NCI-H1092 (cell line): ENCODE measurements around the gene PROCR.
"Not testable (repeated sequence)": the region's sequence is repeated elsewhere in the genome, so short reads cannot be mapped to it uniquely, and the experiment has no call there.

Experiments
- DNase-seq: peaks from one replicate; lab custom pipeline; 2025; lab: John Stamatoyannopoulos, UW

Gene PROCR

GRCh38 chr20:35193031-35193791, 21.3 kb downstream of the PROCR start:
- not testable (repeated sequence) for DNase-seq

- no peak for DNase-seq
These were observed 24.4 kb downstream of the PROCR start for GRCh38 chr20:35196313-35196712.

GRCh38 chr20:35199740-35200139, 27.9 kb downstream of the PROCR start:
- DNase-seq: no peak

GRCh38 chr20:35200267-35200666, 28.4 kb downstream of the PROCR start:
- no peak for DNase-seq

GRCh38 chr20:35201467-35201866, 29.6 kb downstream of the PROCR start:
- not testable (repeated sequence) for DNase-seq

- DNase-seq: no peak
These were observed 34.9 kb downstream of the PROCR start for GRCh38 chr20:35206802-35207201.

- peak; percentile 71 for DNase-seq
These were observed 36.2 kb downstream of the PROCR start for GRCh38 chr20:35207950-35208611.

GRCh38 chr20:35215066-35215956, 43.4 kb downstream of the PROCR start:
- no peak for DNase-seq

- no peak for DNase-seq
These were observed 44.7 kb downstream of the PROCR start for GRCh38 chr20:35216541-35216940.

- no peak for DNase-seq
These were observed 52.1 kb downstream of the PROCR start for GRCh38 chr20:35223941-35224340.

GRCh38 chr20:35224536-35224935, 52.7 kb downstream of the PROCR start:
- no peak for DNase-seq

GRCh38 chr20:35225319-35226125, 53.6 kb downstream of the PROCR start:
- no peak for DNase-seq

GRCh38 chr20:35226126-35226883, 54.4 kb downstream of the PROCR start, which contains the start of gene MMP24:
TSS of gene MMP24 (plus strand) at chr20:35226690. CDS start at chr20:35226739, 49 bp downstream.
- no peak for DNase-seq
